ENCODE measurements around the gene KIAA1671.

- TF ChIP-seq TAF1 (IDR thresholded peaks at IDR 0.05; ENCODE audit: borderline replicate concordance, insufficient read depth, low read length) (no peak), REST (IDR thresholded peaks at IDR 0.05; ENCODE audit: insufficient read depth in 1 of 2, low read depth in 2 of 2, low read length in 2 of 2) (no peak), SIN3A (IDR thresholded peaks at IDR 0.05; ENCODE audit: borderline replicate concordance, insufficient read depth, low read length) (no peak)
Observed at GRCh38 chr22:24928322-24928721, 24.2 kb upstream of the KIAA1671 start.

Data from PFSK-1 (cell line).